WI38 (cell line): ENCODE data around the gene GPC3.

Experiments used
- H3K4me3 ChIP-seq: 2 replicates; pipeline ENCODE4 v1.5.1; 2011; ENCODE audit warnings: low read depth, mild to moderate bottlenecking, control low read depth, low read length
- CTCF ChIP-seq: IDR thresholded peaks from 2 replicates; pipeline ENCODE4 v1.5.1; 2012; ENCODE audit warnings: low read depth, mild to moderate bottlenecking, control low read depth, low read length

GPC3 gene

DNA sequence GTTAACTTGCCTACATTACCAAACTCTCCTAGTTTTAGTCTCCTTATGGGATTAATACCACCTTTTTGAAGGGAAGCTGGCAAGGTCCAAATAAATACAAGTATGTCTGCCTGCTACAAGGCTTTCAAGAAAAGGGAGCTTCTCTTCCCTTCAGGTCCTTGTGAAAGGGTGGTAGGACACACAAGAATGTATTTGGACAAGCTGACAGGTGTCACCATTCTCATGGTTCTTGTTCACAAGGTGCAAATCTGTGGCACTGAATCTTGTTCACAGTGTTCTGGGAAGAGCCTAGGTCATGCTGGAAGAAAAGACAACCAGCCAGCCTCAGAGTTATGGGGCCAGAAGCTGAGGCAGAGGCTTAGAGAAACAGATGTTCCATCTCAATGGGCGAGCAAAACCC lies 41.9 kb downstream of the GPC3 start:
- no peak overlapping the region for H3K4me3 ChIP-seq
- no peak for TF ChIP-seq CTCF

- no peak for TF ChIP-seq CTCF
- no peak overlapping the region for H3K4me3 ChIP-seq
These were observed 45.6 kb downstream of the GPC3 start for GRCh38 chrX:133939655-133940302.

- TF ChIP-seq CTCF = no peak
- no peak overlapping the region for H3K4me3 ChIP-seq
These were observed 46.9 kb downstream of the GPC3 start for GRCh38 chrX:133938530-133938929.

GRCh38 chrX:133937022-133937421 lies 48.4 kb downstream of the GPC3 start:
- no peak overlapping the region for H3K4me3 ChIP-seq
- TF ChIP-seq CTCF = no peak

DNA sequence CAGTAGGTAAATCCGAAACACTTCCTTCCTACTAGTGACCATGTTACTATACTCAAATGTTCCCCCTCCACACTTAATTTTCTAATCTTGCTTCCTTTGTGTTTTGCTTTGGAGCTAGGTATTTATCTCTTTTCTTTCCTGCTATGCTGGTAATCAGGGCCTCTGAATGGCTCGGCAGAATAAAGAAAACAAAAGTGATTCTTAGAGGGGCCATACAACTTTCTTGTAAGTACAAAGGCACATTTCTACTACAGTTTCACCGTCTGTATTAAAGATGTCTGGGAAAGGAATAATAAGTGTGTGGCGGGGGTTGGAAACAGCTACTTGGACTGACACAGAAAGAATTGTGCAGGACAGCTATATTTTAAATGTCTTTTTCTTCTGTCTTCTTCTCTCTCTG lies 50.3 kb downstream of the GPC3 start:
- TF ChIP-seq CTCF = no peak
- H3K4me3 ChIP-seq = no peak overlapping the region

DNA sequence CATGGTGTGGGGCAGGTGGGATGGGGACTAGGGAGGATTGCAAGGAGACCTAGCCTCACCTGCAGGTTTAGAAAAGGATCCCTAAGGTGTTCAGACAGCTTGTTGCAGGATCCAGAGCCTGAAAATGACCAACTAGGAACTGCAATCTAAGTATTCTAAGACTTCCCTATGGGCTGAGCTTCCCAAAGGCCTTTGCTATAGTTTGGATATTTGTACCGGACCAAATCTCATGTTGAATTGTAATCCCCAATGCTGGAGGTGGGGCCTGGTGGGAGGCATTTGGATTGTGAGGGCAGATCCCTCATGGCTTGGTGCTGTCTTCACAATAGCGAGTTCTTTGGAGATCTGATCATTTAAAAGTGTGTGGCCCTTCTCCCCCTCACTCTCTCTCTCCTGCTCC lies 52.1 kb downstream of the GPC3 start:
- H3K4me3 ChIP-seq = no peak overlapping the region

More for the DNA sequence above, 52.1 kb downstream of the GPC3 start:
- no peak for TF ChIP-seq CTCF
